ENCODE measurements around the gene EHMT1. TPM values are rescaled to one million over a fixed set of nuclear protein-coding genes. Genes with fewer than 3 reads are reported as not detected.
"Not testable (repeated sequence)": the region's sequence is repeated elsewhere in the genome, so short reads cannot be mapped to it uniquely, and the experiment has no call there.

EHMT1 gene
- total RNA-seq, 1 donor from 2014 or later: 162 TPM

DNA sequence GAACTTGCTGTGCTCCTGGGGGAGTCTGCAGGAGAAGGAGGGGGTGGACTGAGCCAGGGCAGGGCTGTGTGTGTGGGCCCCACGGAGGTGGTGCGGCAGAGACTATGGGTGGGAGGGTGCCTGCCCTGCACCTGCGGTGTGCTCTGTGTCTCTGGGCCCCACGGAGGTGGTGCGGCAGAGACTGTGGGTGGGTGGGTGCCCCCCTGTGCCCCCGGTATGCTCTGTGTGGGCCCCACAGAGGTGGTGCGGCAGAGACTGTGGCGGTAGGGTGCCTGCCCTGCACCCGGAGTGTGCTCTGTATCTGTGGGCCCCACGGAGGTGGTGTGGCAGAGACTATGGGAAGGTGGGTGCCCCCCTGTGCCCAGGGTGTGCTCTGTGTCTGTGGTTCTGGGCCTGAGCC, 103.7 kb downstream of the EHMT1 start:
- H3K4me3 Mint-ChIP-seq (ENCODE audit: unreplicated experiment): no peak overlapping the region
- H3K27ac Mint-ChIP-seq (ENCODE audit: unreplicated experiment): peak overlapping the region; percentile 20
- no peak for DNase-seq
- peaks cover 36% of the 10 kb centered on the region for H3K36me3 Mint-ChIP-seq (ENCODE audit: unreplicated experiment)
- TF ChIP-seq, protein P1, sequence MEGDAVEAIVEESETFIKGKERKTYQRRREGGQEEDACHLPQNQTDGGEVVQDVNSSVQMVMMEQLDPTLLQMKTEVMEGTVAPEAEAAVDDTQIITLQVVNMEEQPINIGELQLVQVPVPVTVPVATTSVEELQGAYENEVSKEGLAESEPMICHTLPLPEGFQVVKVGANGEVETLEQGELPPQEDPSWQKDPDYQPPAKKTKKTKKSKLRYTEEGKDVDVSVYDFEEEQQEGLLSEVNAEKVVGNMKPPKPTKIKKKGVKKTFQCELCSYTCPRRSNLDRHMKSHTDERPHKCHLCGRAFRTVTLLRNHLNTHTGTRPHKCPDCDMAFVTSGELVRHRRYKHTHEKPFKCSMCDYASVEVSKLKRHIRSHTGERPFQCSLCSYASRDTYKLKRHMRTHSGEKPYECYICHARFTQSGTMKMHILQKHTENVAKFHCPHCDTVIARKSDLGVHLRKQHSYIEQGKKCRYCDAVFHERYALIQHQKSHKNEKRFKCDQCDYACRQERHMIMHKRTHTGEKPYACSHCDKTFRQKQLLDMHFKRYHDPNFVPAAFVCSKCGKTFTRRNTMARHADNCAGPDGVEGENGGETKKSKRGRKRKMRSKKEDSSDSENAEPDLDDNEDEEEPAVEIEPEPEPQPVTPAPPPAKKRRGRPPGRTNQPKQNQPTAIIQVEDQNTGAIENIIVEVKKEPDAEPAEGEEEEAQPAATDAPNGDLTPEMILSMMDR (IDR thresholded peaks at IDR 0.05; ENCODE audit: partially characterized antibody, unreplicated experiment): no peak
- peaks cover 18% of the 10 kb centered on the region for H3K9me3 Mint-ChIP-seq (ENCODE audit: unreplicated experiment)
- peaks cover 12% of the 10 kb centered on the region for H3K27me3 Mint-ChIP-seq (ENCODE audit: unreplicated experiment)
- H3K4me1 Mint-ChIP-seq (ENCODE audit: low read depth, unreplicated experiment): peaks cover 6% of the 10 kb centered on the region

DNA sequence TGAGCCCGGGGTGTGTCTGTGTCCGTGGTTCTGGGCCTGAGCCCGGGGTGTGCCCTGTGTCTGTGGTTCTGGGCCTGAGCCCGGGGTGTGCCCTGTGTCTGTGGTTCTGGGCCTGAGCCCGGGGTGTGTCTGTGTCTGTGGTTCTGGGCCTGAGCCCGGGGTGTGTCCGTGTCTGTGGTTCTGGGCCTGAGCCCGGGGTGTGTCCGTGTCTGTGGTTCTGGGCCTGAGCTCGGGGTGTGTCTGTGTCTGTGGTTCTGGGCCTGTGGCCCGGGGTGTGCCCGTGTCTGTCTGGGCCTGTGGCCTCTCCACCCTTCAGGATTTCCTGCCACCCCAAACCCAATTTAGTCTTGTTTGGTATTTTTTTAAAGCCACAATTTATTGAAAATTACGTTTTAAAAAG, 104.6 kb downstream of the EHMT1 start:
- Mint-ChIP-seq H3K27ac (ENCODE audit: unreplicated experiment) (peak overlapping the region; percentile 43), H3K36me3 (ENCODE audit: unreplicated experiment) (peaks cover 29% of the 10 kb centered on the region), H3K27me3 (ENCODE audit: unreplicated experiment) (peaks cover 12% of the 10 kb centered on the region)

DNA sequence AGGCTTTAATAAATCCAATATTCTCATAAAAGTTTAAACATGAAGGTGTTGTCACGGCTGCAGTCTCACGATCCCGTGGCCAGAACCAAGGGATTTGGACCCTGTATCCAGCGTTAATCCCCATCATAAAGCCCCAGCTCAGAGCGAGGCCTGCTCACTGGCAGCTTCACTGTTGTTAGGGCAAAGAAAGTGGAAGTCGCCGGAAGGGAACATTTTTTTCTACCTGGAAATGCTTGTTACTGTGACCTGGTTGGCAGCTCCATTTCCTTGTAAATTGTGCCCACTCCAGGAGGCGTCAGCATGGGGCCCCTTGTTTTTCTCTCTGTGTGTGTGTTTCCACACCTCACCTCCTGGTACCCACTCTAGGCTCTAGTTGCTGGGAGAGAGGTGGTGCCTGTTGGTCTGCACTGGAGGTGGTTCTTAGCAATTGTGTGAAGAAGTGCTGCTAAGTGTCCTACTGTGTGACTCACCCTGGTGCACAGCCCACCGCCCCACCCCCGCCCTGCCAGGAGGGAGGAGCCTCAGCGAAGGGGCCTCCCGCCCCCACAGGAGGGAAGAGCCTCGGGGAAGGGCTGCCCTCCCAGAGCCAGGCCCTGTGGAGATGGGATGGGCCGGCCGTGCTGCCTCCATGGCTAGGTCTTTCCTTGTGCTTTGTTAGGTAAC, 105.1 kb downstream of the EHMT1 start:
- Mint-ChIP-seq H3K4me1 (ENCODE audit: low read depth, unreplicated experiment) (peaks cover 6% of the 10 kb centered on the region), H3K27ac (ENCODE audit: unreplicated experiment) (peak overlapping the region; percentile 43), H3K27me3 (ENCODE audit: unreplicated experiment) (peaks cover 12% of the 10 kb centered on the region), H3K36me3 (ENCODE audit: unreplicated experiment) (peaks cover 27% of the 10 kb centered on the region), H3K4me3 (ENCODE audit: unreplicated experiment) (no peak overlapping the region), H3K9me3 (ENCODE audit: unreplicated experiment) (peaks cover 18% of the 10 kb centered on the region)
- no peak for DNase-seq
- TF ChIP-seq, protein P1 (IDR thresholded peaks at IDR 0.05; ENCODE audit: partially characterized antibody, unreplicated experiment): no peak

More for the DNA sequence above, 104.6 kb downstream of the EHMT1 start:
- peaks cover 18% of the 10 kb centered on the region for H3K9me3 Mint-ChIP-seq (ENCODE audit: unreplicated experiment)
- H3K4me3 Mint-ChIP-seq (ENCODE audit: unreplicated experiment); H3K4me1 Mint-ChIP-seq (ENCODE audit: low read depth, unreplicated experiment); DNase-seq: not testable (repeated sequence)

DNA sequence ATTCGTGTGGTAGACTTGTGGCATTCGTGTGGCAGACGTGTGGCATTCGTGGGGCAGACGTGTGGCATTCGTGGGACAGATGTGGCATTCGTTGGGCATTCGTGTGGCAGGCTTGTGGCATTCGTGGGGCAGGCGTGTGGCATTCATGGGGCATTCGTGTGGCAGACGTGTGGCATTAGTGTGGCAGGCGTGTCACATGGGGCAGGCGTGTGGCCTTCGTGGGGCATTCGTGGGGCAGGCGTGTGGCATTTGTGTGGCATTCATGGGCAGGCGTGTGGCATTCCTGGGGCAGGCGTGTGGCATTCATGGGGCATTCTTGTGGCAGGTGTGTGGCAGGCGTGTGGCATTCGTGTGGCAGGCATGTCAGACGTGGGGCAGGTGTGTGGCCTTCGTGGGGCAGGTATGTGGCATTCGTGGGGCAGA, 106.0 kb downstream of the EHMT1 start:
- peak overlapping the region; percentile 17 for H3K4me3 Mint-ChIP-seq (ENCODE audit: unreplicated experiment)
- H3K9me3 Mint-ChIP-seq (ENCODE audit: unreplicated experiment): peaks cover 21% of the 10 kb centered on the region
- H3K27ac Mint-ChIP-seq (ENCODE audit: unreplicated experiment): peak overlapping the region; percentile 10
- H3K4me1 Mint-ChIP-seq (ENCODE audit: low read depth, unreplicated experiment): peaks cover 6% of the 10 kb centered on the region
- DNase-seq: no peak
- H3K36me3 Mint-ChIP-seq (ENCODE audit: unreplicated experiment): peaks cover 31% of the 10 kb centered on the region
- TF ChIP-seq, protein P1 (IDR thresholded peaks at IDR 0.05; ENCODE audit: partially characterized antibody, unreplicated experiment): no peak
- H3K27me3 Mint-ChIP-seq (ENCODE audit: unreplicated experiment): peaks cover 12% of the 10 kb centered on the region

DNA sequence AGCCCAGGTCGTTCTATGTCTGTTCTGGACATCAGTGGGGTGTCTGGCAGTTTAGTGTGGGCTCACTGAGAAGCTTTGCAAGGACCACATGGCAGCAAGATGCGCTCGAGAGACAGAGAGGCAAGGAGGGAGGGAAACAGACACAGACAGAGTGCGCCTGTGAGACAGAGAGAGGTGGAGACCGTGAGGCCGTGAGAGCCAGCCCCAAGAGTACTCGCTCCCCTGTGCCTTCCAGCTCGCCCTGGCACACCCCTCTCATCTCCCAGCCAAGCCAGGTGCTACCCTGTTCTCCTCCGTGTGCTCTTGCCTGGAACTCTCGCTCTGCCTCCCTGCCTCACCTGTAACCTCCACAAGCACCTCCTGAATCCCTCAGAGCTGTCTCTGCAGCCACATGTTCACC, 106.8 kb downstream of the EHMT1 start:
- Mint-ChIP-seq H3K27me3 (ENCODE audit: unreplicated experiment) (peaks cover 12% of the 10 kb centered on the region), H3K4me1 (ENCODE audit: low read depth, unreplicated experiment) (peaks cover 6% of the 10 kb centered on the region), H3K27ac (ENCODE audit: unreplicated experiment) (no peak overlapping the region), H3K4me3 (ENCODE audit: unreplicated experiment) (no peak overlapping the region), H3K9me3 (ENCODE audit: unreplicated experiment) (peaks cover 23% of the 10 kb centered on the region), H3K36me3 (ENCODE audit: unreplicated experiment) (peaks cover 33% of the 10 kb centered on the region)
- DNase-seq: no peak
- TF ChIP-seq, protein P1 (IDR thresholded peaks at IDR 0.05; ENCODE audit: partially characterized antibody, unreplicated experiment): no peak

DNA sequence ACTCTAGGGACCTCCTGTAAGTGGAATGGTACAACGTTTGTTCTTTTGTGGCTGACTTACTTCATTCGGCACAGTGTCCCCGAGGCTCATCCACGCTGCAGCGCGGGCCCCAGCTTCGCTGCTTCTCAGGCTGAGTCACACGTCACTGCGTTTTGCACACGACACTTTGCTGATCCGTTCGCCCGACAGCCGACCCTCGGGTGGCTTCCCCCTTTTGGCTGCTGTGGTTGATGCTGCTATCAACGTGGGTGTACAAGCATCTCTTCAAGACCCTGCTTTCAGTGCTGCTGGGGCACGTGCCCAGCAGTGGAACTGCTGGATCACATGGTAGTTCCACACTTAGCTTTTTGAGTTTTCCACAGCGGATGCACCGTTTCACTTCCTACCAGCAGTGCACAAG, 107.5 kb downstream of the EHMT1 start:
- Mint-ChIP-seq H3K4me3 (ENCODE audit: unreplicated experiment) (peak overlapping the region; percentile 23), H3K27me3 (ENCODE audit: unreplicated experiment) (peaks cover 14% of the 10 kb centered on the region), H3K9me3 (ENCODE audit: unreplicated experiment) (peaks cover 26% of the 10 kb centered on the region), H3K36me3 (ENCODE audit: unreplicated experiment) (peaks cover 37% of the 10 kb centered on the region)
- DNase-seq; H3K4me1 Mint-ChIP-seq (ENCODE audit: low read depth, unreplicated experiment); H3K27ac Mint-ChIP-seq (ENCODE audit: unreplicated experiment): not testable (repeated sequence)
